ENCODE results near the gene ARL8B. TPM values are rescaled to one million over a fixed set of nuclear protein-coding genes. Genes with fewer than 3 reads are reported as not detected.

Gene ARL8B
- total and polyA plus RNA-seq, 9 of the 15 experiments (the other 6 are each of a cell fraction or from before 2014, with no cell fraction given): 28.5 to 99.4 (median 77.2) TPM

DNA sequence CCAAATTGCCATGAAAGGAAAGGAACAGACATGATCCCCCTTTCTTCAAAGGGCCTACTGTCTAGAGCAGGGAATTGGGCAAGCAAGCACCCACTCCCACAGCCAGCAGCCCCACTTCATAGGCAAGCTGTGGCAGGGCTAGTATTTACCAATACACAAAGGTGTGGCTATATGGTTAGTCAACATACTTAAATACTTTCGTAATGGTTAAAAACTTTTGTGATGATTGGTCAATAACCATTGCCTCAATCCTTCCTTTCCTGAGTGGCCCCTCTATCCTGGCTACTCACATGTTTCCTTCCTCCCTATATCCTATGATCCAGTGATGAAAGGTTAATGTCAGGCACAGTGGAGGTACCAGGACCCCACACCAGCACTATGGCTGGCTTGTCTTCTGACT, 30.1 kb upstream of the ARL8B start:
- H3K9ac ChIP-seq (ENCODE audit: insufficient read depth in 1 of 2, low read depth in 2 of 2, low read length in 2 of 2): no peak overlapping the region
- H3K27me3 ChIP-seq (ENCODE audit: control insufficient read depth in 2 of 2, insufficient read depth in 2 of 2, low read length in 2 of 2): no peaks in the 10 kb centered on the region
- CTCF ChIA-PET (ENCODE audit: low intra/inter-chr PET ratio): no interaction called here
- TF ChIP-seq EZH2 (IDR thresholded peaks at IDR 0.05; ENCODE audit: borderline replicate concordance, low read depth, low read length): no peak
- TF ChIP-seq ETV5 (CRISPR knock-in tag; IDR thresholded peaks at IDR 0.05; ENCODE audit: low read depth): no peak
- no peak for TF ChIP-seq ZNF586 (CRISPR knock-in tag; conservative IDR thresholded peaks at IDR 0.05)
- no peak for TF ChIP-seq HNRNPLL (IDR thresholded peaks at IDR 0.05; ENCODE audit: low read depth, low read length, poor library complexity, severe bottlenecking)
- TF ChIP-seq MYC (IDR thresholded peaks at IDR 0.05; ENCODE audit: low read depth, low read length): no peak
- no peak for TF ChIP-seq MYC (CRISPR knock-in tag; IDR thresholded peaks at IDR 0.05; ENCODE audit: borderline replicate concordance, low read depth)
- TF ChIP-seq HOXB6 (CRISPR knock-in tag; IDR thresholded peaks at IDR 0.05; ENCODE audit: borderline replicate concordance): no peak
- TF ChIP-seq, protein P1, sequence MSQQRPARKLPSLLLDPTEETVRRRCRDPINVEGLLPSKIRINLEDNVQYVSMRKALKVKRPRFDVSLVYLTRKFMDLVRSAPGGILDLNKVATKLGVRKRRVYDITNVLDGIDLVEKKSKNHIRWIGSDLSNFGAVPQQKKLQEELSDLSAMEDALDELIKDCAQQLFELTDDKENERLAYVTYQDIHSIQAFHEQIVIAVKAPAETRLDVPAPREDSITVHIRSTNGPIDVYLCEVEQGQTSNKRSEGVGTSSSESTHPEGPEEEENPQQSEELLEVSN (IDR thresholded peaks at IDR 0.05; ENCODE audit: borderline replicate concordance in 1 of 2, extremely low read depth in 1 of 2, insufficient read depth in 1 of 2, insufficient read length in 1 of 2, low read depth in 1 of 2, low read length in 1 of 2, poor library complexity in 1 of 2, severe bottlenecking in 1 of 2): no peak
- TF ChIP-seq CBFA2T3 (IDR thresholded peaks at IDR 0.05): no peak
- TF ChIP-seq ZNF134 (CRISPR knock-in tag; conservative IDR thresholded peaks at IDR 0.05): no peak
- no peak for TF ChIP-seq KLF6 (CRISPR knock-in tag; IDR thresholded peaks at IDR 0.05; ENCODE audit: borderline replicate concordance)
- no peak for TF ChIP-seq NONO (IDR thresholded peaks at IDR 0.05; ENCODE audit: low read depth in 2 of 2, low read length in 1 of 2)
- TF ChIP-seq PYGO2 (tag; IDR thresholded peaks at IDR 0.05): no peak
- H4K20me1 ChIP-seq (replicated peaks; ENCODE audit: control insufficient read depth, insufficient read depth, low read length): no peaks in the 10 kb centered on the region
- intact Hi-C loops (cut with micrococcal nuclease) (no loop called here), in situ Hi-C loops (cut with MboI) (no loop called here)
- POLR2A ChIA-PET: no interaction called here
- 67% methylated on average over 1 of the region's 1 CpG for WGBS (ENCODE audit: insufficient coverage, low coverage, missing lambda C conversion rate)
- no peaks in the 10 kb centered on the region for H3K36me3 ChIP-seq (ENCODE audit: control insufficient read depth, insufficient read depth, low read length)
- no peaks in the 10 kb centered on the region for H3K9me1 ChIP-seq (ENCODE audit: control insufficient read depth, insufficient read depth, low read length)
- ATAC-seq (no peak), DNase-seq (ENCODE audit: extremely low read depth in 1 of 4, low spot score in 3 of 4) (no peak), FAIRE-seq (no peak)
- no peak overlapping the region for H3K4me2 ChIP-seq (ENCODE audit: insufficient read depth, low read length)
- no peak overlapping the region for H3K27ac ChIP-seq (ENCODE audit: extremely low read depth, low read depth, low read length)
- peaks cover 0 to 3% of the 10 kb centered on the region in 2 experiments; a peak in 2 of 5 replicates for H3K4me1 ChIP-seq (replicated peaks in 1 of 2; ENCODE audit: control insufficient read depth in 2 of 2, insufficient read depth in 2 of 2, low read length in 2 of 2)
- no TSS peak for BruUV-seq (replicated peaks)
- no peaks in the 10 kb centered on the region for H3K79me2 ChIP-seq (ENCODE audit: control insufficient read depth, insufficient read depth, low read length)
- H2AFZ ChIP-seq (ENCODE audit: low read depth, low read length): no peak overlapping the region
- no peaks in the 10 kb centered on the region for H3K9me3 ChIP-seq (replicated peaks; ENCODE audit: control insufficient read depth, insufficient read depth, low read depth, low read length)
- H3K4me3 ChIP-seq: no peak overlapping the region

Measured in K562 (cell line).